HG02884 (cell line): ENCODE data around the gene TAF5L.

Experiments
- ATAC-seq: cut with Tn5 transposase; IDR thresholded peaks from one replicate; pipeline ENCODE4 v1.9.1; 2021; ENCODE audit warnings: mild to moderate bottlenecking, moderate library complexity; ENCODE audit not compliant: unreplicated experiment

Gene TAF5L

GRCh38 chr1:229625915-229626831 is at the start of gene TAF5L, which contains the start of gene URB2:
TAF5L (minus strand) TSS chr1:229626122; CDS start chr1:229614482, 11,640 bp downstream.
URB2 (plus strand) TSS chr1:229626247; CDS start chr1:229627634, 1,387 bp downstream.
- peak; percentile 83 for ATAC-seq

GRCh38 chr1:229675396-229675795 is 49.5 kb upstream of the TAF5L start:
- ATAC-seq, result no peak

- no peak for ATAC-seq
These were observed 48.1 kb upstream of the TAF5L start for GRCh38 chr1:229674042-229674441.

GRCh38 chr1:229672246-229672645 is 46.3 kb upstream of the TAF5L start:
- no peak for ATAC-seq

- ATAC-seq, result no peak
These were observed 45.4 kb upstream of the TAF5L start for GRCh38 chr1:229671310-229671709.

GRCh38 chr1:229669333-229669732 is 43.4 kb upstream of the TAF5L start:
- no peak for ATAC-seq

- no peak for ATAC-seq
These were observed 40.7 kb upstream of the TAF5L start for GRCh38 chr1:229666585-229666984.

- ATAC-seq, result no peak
These were observed 40.1 kb upstream of the TAF5L start for GRCh38 chr1:229665912-229666558.

GRCh38 chr1:229664133-229664689 is 38.3 kb upstream of the TAF5L start:
- ATAC-seq, result peak; percentile 78

- no peak for ATAC-seq
These were observed 36.0 kb upstream of the TAF5L start for GRCh38 chr1:229661897-229662296.

- ATAC-seq, result peak; percentile 47
These were observed 35.3 kb upstream of the TAF5L start for GRCh38 chr1:229661022-229661877.

- ATAC-seq, result peak; percentile 57
These were observed 32.3 kb upstream of the TAF5L start for GRCh38 chr1:229657993-229658755.

GRCh38 chr1:229655781-229656180 is 29.9 kb upstream of the TAF5L start:
- ATAC-seq, result no peak

GRCh38 chr1:229653420-229653819 is 27.5 kb upstream of the TAF5L start:
- no peak for ATAC-seq

GRCh38 chr1:229651546-229651945 is 25.6 kb upstream of the TAF5L start:
- ATAC-seq, result no peak

- no peak for ATAC-seq
These were observed 24.1 kb upstream of the TAF5L start for GRCh38 chr1:229650045-229650444.

- ATAC-seq, result no peak
These were observed 22.5 kb upstream of the TAF5L start for GRCh38 chr1:229648406-229648805.

GRCh38 chr1:229645324-229645993 is 19.5 kb upstream of the TAF5L start:
- no peak for ATAC-seq

GRCh38 chr1:229643996-229644745 is 18.2 kb upstream of the TAF5L start:
- no peak for ATAC-seq
